Progenitor cell of endocrine pancreas (in vitro differentiated cells): ENCODE measurements around the gene AFAP1L1. TPM values are rescaled to one million over a fixed set of nuclear protein-coding genes. Genes with fewer than 3 reads are reported as not detected.

ENCODE experiments used
- DNase-seq: peaks from one replicate; pipeline ENCODE4 v3.0.0; 2021; ENCODE audit warnings: low spot score; ENCODE audit not compliant: unreplicated experiment
- H3K27ac Mint-ChIP-seq: 2 replicates; pipeline ENCODE4 v1.8.0; 2021; ENCODE audit warnings: mild to moderate bottlenecking, moderate library complexity, mixed read lengths
- H3K27me3 Mint-ChIP-seq: 2 replicates; pipeline ENCODE4 v1.8.0; 2021; ENCODE audit warnings: mixed read lengths
- H3K36me3 Mint-ChIP-seq: 2 replicates; pipeline ENCODE4 v1.8.0; 2022; ENCODE audit warnings: mixed read lengths; ENCODE audit not compliant: insufficient read depth
- H3K4me1 Mint-ChIP-seq: 2 replicates; pipeline ENCODE4 v1.8.0; 2021; ENCODE audit warnings: low read depth, mixed read lengths
- H3K4me3 Mint-ChIP-seq: 2 replicates; pipeline ENCODE4 v1.8.0; 2021; ENCODE audit warnings: low read depth, mild to moderate bottlenecking, moderate library complexity, mixed read lengths
- H3K9me3 Mint-ChIP-seq: 2 replicates; pipeline ENCODE4 v1.8.0; 2021; ENCODE audit warnings: low read depth, mixed read lengths
- total RNA-seq: library from RNA; stranded (reverse); gene quantifications from 2 replicates; pipeline ENCODE4 v1.2.1, GENCODE V29; 2021
- TF ChIP-seq, protein P1 (sequence below): fragments of 200-600 bp; sonication (generic); IDR thresholded peaks from one replicate; pipeline ENCODE4 v1.5.0; 2021; ENCODE audit warnings: antibody characterized with exemption, mild to moderate bottlenecking; ENCODE audit not compliant: unreplicated experiment

AFAP1L1 gene
- total RNA-seq, 1 donor from 2014 or later, result 0.69 TPM

DNA sequence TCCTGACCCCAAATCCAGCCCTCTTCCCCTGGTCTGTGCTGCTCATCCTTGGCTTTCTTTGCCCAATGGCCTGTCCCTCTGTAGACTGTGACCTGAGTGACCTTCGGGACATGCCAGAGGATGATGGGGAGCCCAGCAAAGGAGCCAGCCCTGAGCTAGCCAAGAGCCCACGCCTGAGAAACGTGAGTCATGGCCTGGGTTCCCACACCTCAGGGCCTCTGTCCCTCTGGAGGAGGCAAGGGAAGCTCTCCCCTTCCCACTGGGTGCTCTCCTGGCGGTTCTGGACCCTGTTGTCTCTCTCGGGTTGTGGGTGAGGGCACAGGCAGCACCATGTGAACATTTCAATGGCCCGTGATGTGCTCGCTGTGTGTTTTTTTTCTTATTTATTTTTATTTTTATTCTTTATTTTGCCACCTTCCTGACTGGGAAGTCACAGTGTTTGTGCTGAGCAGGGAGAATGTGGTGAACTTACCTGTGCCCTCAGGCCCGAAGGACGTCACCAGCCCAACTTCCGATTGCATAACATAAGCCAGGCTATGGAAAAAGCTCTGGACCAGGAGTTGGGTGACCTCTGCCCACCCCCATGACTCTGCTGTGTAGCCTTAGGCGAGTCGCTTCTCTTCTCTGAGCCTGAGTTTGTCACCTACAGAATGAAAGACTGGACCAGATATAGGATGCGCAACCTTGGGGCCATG lies 29.5 kb downstream of the AFAP1L1 start:
- DNase-seq, result no peak
- Mint-ChIP-seq H3K27ac (no peak overlapping the region), H3K27me3 (peaks cover 9% of the 10 kb centered on the region), H3K4me3 (no peak overlapping the region), H3K9me3 (no peaks in the 10 kb centered on the region), H3K36me3 (no peaks in the 10 kb centered on the region), H3K4me1 (peaks cover 5% of the 10 kb centered on the region)
- TF ChIP-seq, protein P1, sequence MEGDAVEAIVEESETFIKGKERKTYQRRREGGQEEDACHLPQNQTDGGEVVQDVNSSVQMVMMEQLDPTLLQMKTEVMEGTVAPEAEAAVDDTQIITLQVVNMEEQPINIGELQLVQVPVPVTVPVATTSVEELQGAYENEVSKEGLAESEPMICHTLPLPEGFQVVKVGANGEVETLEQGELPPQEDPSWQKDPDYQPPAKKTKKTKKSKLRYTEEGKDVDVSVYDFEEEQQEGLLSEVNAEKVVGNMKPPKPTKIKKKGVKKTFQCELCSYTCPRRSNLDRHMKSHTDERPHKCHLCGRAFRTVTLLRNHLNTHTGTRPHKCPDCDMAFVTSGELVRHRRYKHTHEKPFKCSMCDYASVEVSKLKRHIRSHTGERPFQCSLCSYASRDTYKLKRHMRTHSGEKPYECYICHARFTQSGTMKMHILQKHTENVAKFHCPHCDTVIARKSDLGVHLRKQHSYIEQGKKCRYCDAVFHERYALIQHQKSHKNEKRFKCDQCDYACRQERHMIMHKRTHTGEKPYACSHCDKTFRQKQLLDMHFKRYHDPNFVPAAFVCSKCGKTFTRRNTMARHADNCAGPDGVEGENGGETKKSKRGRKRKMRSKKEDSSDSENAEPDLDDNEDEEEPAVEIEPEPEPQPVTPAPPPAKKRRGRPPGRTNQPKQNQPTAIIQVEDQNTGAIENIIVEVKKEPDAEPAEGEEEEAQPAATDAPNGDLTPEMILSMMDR, result no peak

DNA sequence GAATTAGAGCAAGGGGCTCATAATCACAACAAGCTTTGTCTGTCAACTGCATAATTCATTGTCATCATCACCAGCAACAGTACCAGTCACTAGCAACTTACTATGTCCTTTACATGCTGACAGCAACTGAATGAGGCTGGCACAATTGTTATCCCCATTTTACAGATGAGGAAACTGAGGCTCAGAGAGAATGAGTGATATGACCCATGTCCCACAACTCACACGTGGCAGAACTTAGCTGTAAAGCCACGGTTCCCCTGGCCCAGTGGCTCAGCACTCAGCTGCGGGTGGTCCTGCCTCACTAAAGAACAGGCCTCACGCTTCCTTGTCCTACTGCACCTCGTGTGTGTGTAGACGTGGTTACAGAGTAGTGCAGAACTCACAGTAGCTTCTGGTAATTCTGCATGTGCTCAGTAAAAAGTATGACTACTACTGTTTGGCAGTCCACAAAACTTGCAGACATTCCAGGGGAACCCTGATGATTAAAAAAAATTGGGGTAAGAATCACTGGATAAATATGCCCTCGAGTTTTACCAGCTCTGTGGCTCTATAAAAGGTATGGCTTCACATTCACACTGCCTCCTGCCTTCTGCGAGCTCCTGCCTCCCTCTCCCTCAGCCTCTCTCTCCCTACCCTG lies 30.2 kb downstream of the AFAP1L1 start:
- TF ChIP-seq, protein P1, result no peak
- no peak overlapping the region for H3K4me3 Mint-ChIP-seq
- H3K9me3 Mint-ChIP-seq, result no peaks in the 10 kb centered on the region
- no peak overlapping the region for H3K27ac Mint-ChIP-seq
- peaks cover 5% of the 10 kb centered on the region for H3K4me1 Mint-ChIP-seq
- no peaks in the 10 kb centered on the region for H3K36me3 Mint-ChIP-seq
- DNase-seq, result no peak
- H3K27me3 Mint-ChIP-seq, result peaks cover 9% of the 10 kb centered on the region

DNA sequence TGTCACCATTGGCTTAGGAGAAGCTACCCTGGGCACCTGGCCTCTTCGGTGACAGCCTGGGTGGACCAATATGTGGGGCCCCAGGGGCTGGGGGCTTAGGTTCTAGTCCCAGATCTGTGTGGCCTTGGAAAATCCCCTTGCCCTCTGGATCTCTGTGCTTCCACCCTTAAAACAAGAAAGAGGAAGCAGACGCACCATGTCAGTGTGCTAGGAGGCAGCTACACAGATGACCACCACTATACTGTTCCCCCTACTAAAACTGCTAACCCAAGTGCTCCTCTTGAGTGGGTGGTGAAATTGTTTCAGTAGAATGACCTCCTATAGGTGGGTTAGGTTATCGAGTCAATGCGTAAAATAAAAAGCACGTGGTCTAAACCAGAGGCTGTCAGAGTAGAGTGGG lies 31.0 kb downstream of the AFAP1L1 start:
- H3K4me3 Mint-ChIP-seq, result no peak overlapping the region
- no peaks in the 10 kb centered on the region for H3K36me3 Mint-ChIP-seq
- no peak for DNase-seq
- H3K27ac Mint-ChIP-seq, result no peak overlapping the region
- no peaks in the 10 kb centered on the region for H3K9me3 Mint-ChIP-seq
- peaks cover 9% of the 10 kb centered on the region for H3K27me3 Mint-ChIP-seq
- peaks cover 5% of the 10 kb centered on the region for H3K4me1 Mint-ChIP-seq
- TF ChIP-seq, protein P1, result no peak

DNA sequence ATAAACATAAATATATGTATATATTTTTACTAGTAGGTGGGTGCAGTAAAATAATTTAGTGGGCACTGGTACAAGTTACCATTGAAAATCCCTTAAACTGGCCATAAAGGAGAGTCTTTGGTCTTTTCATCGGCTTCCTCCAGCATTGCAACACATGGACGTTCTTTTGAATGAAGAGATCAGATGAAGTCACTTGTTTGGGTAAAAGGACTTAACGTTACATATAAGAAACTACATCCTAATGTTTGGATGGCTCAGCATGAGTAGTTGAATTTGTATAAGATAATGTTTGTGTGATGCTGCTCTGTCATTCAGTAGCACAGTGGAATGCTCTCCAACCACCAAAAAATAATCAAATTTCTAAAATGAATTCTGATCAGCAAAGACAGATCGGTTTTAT lies 31.6 kb downstream of the AFAP1L1 start:
- Mint-ChIP-seq H3K9me3 (no peaks in the 10 kb centered on the region), H3K27me3 (peaks cover 7% of the 10 kb centered on the region), H3K36me3 (no peaks in the 10 kb centered on the region), H3K4me1 (peaks cover 5% of the 10 kb centered on the region), H3K27ac (no peak overlapping the region), H3K4me3 (no peak overlapping the region)
- no peak for DNase-seq
- TF ChIP-seq, protein P1, result no peak

DNA sequence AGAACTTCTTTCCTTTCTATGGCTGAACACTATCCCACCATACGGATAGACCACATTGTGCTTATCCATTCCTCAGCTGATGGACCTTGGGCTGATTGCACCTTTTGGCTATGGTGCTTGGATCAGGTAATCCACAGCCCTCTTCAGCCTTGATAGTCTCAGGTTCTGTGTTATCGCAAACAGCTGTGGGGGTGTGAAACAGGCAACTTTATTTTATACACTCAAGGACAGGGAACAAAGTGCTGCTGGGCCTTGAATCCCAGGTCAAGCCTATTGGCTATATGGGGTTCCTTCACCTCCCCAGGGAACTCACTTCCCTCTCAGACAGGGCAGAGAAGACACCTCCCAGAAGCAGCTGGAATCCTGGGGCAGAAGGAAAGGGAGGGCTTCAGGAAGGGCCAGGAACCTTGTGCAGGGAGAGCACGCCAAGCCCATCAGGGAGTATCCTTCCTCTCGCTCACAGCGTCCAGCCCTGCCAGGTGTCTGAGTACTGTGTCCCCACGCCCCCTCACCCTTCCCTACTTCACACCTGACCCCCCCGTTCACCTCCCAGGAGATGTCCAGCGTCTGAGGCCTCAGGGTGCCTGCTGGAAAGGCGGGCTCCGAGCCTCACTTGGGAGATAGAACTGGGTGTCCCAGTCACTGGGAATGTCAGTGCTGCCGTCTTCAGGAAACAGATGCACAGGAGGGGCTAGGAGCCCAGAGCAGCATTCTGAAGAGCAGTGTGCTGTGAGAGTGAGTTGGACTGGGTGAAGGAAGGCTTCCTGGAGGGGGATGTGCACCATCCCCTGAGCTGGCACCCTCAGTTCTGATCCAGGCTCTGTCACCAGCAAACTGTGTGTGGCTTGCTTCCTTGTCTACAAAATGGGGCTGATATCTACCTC lies 32.8 kb downstream of the AFAP1L1 start:
- TF ChIP-seq, protein P1, result no peak
- H3K4me1 Mint-ChIP-seq, result peaks cover 5% of the 10 kb centered on the region
- no peak overlapping the region for H3K4me3 Mint-ChIP-seq
- H3K27ac Mint-ChIP-seq, result no peak overlapping the region
- no peaks in the 10 kb centered on the region for H3K9me3 Mint-ChIP-seq
- DNase-seq, result no peak
- no peaks in the 10 kb centered on the region for H3K36me3 Mint-ChIP-seq
- peaks cover 3% of the 10 kb centered on the region for H3K27me3 Mint-ChIP-seq
